ENCODE results near the gene TENT4B. TPM values are rescaled to one million over a fixed set of nuclear protein-coding genes. Genes with fewer than 3 reads are reported as not detected.

Gene TENT4B
- total RNA-seq, 1 experiment from 2014 or later, result 11.4 TPM

- no peaks in the 10 kb centered on the region for H3F3A ChIP-seq (ENCODE audit: insufficient read depth, low read depth)
- CTCF ChIA-PET, result no interaction called here
- TF ChIP-seq CTCF (conservative IDR thresholded peaks at IDR 0.05) (no peak), EZH2 (IDR thresholded peaks at IDR 0.05; ENCODE audit: low read depth) (no peak)
- DNase-seq, result no peak
- H3K4me3 ChIP-seq, result no peak overlapping the region
- intact Hi-C loops (cut with micrococcal nuclease; ENCODE audit: unreplicated experiment), result no loop called here
- no peak overlapping the region for H3K27ac ChIP-seq
- H4K20me1 ChIP-seq (ENCODE audit: insufficient read depth), result peaks cover 12% of the 10 kb centered on the region
- H2AFZ ChIP-seq, result no peak overlapping the region
- POLR2A ChIA-PET (ENCODE audit: unreplicated experiment), result no interaction called here
- no peaks in the 10 kb centered on the region for H3K9me2 ChIP-seq (ENCODE audit: insufficient read depth)
- peaks cover 89% of the 10 kb centered on the region for H3K79me2 ChIP-seq (ENCODE audit: low read depth)
- no peaks in the 10 kb centered on the region for H3K27me3 ChIP-seq (ENCODE audit: insufficient read depth, low read depth)
- H3K9me3 ChIP-seq (ENCODE audit: insufficient read depth, low read depth), result no peaks in the 10 kb centered on the region
- H3K4me1 ChIP-seq (replicated peaks; ENCODE audit: insufficient read depth), result peaks cover 5% of the 10 kb centered on the region; the same call in 1 of the 2 replicates
- no TSS peak for BruUV-seq (replicated peaks)
- no peak overlapping the region for H3K4me2 ChIP-seq
- H3K36me3 ChIP-seq (ENCODE audit: low read depth), result 0 out of 2 replicates have a peak, but pooled peaks cover 6% of the 10 kb centered on the region
These were observed 12.4 kb downstream of the TENT4B start for GRCh38 chr16:50165473-50165872.

GRCh38 chr16:50166511-50167500 lies 13.7 kb downstream of the TENT4B start:
- peaks cover 80% of the 10 kb centered on the region for H3K79me2 ChIP-seq (ENCODE audit: low read depth)
- DNase-seq, result no peak
- peaks cover 12% of the 10 kb centered on the region for H4K20me1 ChIP-seq (ENCODE audit: insufficient read depth)
- no peak overlapping the region for H2AFZ ChIP-seq
- no peak overlapping the region for H3K4me3 ChIP-seq
- peaks cover 5% of the 10 kb centered on the region; the same call in 1 of the 2 replicates for H3K4me1 ChIP-seq (replicated peaks; ENCODE audit: insufficient read depth)
- ChIA-PET CTCF (interaction anchor here (0.6 kb wide), 1 partner anchor 1446 kb away, joined by 4 read pairs; no protein-coding TSS in a partner anchor), POLR2A (ENCODE audit: unreplicated experiment) (interaction anchor here (0.7 kb wide), 1 partner anchor 26 kb away, joined by 6 read pairs; no protein-coding TSS in a partner anchor)
- H3F3A ChIP-seq (ENCODE audit: insufficient read depth, low read depth), result no peaks in the 10 kb centered on the region
- H3K4me2 ChIP-seq, result no peak overlapping the region
- no peaks in the 10 kb centered on the region for H3K27me3 ChIP-seq (ENCODE audit: insufficient read depth, low read depth)
- H3K9me2 ChIP-seq (ENCODE audit: insufficient read depth), result no peaks in the 10 kb centered on the region
- intact Hi-C loops (cut with micrococcal nuclease; ENCODE audit: unreplicated experiment), result no loop called here
- no peak overlapping the region for H3K27ac ChIP-seq
- no peaks in the 10 kb centered on the region for H3K9me3 ChIP-seq (ENCODE audit: insufficient read depth, low read depth)
- TF ChIP-seq CTCF (conservative IDR thresholded peaks at IDR 0.05), result no peak
- TF ChIP-seq EZH2 (IDR thresholded peaks at IDR 0.05; ENCODE audit: low read depth), result no peak
- H3K36me3 ChIP-seq (ENCODE audit: low read depth), result 0 out of 2 replicates have a peak, but pooled peaks cover 6% of the 10 kb centered on the region
- BruUV-seq (replicated peaks), result no TSS peak

- Histone ChIP-seq H3K27me3 (ENCODE audit: insufficient read depth, low read depth) (no peaks in the 10 kb centered on the region), H3K79me2 (ENCODE audit: low read depth) (peaks cover 74% of the 10 kb centered on the region), H3K9me2 (ENCODE audit: insufficient read depth) (no peaks in the 10 kb centered on the region), H2AFZ (no peak overlapping the region), H3F3A (ENCODE audit: insufficient read depth, low read depth) (no peaks in the 10 kb centered on the region), H3K4me3 (no peak overlapping the region), H3K4me2 (no peak overlapping the region), H4K20me1 (ENCODE audit: insufficient read depth) (peaks cover 12% of the 10 kb centered on the region), H3K4me1 (replicated peaks; ENCODE audit: insufficient read depth) (peaks cover 5% of the 10 kb centered on the region; the same call in 1 of the 2 replicates), H3K27ac (no peak overlapping the region), H3K9me3 (ENCODE audit: insufficient read depth, low read depth) (no peaks in the 10 kb centered on the region), H3K36me3 (ENCODE audit: low read depth) (0 out of 2 replicates have a peak, but pooled peaks cover 6% of the 10 kb centered on the region)
- TF ChIP-seq CTCF (conservative IDR thresholded peaks at IDR 0.05) (no peak), EZH2 (IDR thresholded peaks at IDR 0.05; ENCODE audit: low read depth) (no peak)
- DNase-seq, result no peak
- ChIA-PET CTCF (no interaction called here), POLR2A (ENCODE audit: unreplicated experiment) (no interaction called here)
- intact Hi-C loops (cut with micrococcal nuclease; ENCODE audit: unreplicated experiment), result no loop called here
- BruUV-seq (replicated peaks), result no TSS peak
These were observed 14.4 kb downstream of the TENT4B start for GRCh38 chr16:50167556-50167955.
